HG02623 (cell line): ENCODE results near the gene MTG1.

Experiments
- ATAC-seq: cut with Tn5 transposase; IDR thresholded peaks from one replicate; pipeline ENCODE4 v1.9.1; 2021; ENCODE audit warnings: moderate library complexity; ENCODE audit not compliant: unreplicated experiment

Gene MTG1

DNA sequence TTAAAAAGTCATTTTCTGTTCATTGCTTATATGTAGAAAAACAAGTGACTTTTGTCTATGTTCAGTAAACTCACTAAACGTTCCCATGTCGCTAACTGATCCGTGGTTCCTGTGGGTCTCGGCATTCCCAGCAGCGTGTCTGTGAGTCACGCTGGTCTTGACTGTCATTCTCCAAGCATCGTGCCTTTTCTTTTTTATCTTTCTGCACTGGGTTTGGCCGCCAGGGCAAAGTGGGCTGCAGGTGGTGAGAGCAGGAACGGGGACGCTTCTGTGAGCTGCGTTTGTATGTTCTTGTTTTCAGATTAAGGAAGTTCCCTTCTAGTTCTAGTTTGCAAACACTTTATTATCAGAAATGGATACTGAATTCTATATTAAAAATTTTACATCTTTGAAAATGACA, 53.0 kb downstream of the MTG1 start:
- no peak for ATAC-seq

DNA sequence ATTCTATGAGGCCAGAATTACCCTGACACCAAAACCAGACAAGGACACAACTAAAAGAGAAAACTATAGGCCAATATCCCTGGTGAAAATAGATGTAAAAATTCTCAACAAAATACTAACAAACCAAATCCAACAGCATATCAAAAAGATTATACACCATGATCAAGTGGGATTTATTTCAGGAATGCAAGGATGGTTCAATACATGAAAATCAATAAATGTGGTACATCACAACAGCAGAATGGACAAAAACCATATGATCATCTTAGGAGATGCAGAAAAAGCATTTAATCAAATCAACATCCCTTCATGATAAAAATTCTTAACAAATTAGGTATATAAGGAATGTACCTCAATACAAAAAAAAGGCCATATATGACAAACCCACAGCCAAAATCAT, 54.2 kb downstream of the MTG1 start:
- ATAC-seq, result no peak

DNA sequence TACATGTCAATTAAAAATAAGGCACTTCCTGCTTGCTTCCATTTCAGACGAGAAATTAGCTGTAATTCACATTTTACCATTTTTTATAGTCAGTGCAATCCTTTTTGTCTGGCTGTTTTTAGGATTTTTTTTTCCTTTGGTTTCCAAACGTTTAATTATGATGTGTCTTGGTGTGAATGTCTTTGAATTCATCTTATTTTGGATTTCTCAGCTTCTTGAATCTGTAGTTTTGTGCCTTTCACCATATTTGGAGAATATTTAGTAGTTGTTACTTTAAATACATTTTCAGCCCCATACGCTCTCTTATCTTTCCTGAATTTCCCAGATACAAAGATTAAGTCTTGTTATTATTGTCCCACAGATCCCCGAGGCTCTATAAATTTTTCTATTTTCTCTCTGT, 57.4 kb downstream of the MTG1 start:
- ATAC-seq, result no peak

DNA sequence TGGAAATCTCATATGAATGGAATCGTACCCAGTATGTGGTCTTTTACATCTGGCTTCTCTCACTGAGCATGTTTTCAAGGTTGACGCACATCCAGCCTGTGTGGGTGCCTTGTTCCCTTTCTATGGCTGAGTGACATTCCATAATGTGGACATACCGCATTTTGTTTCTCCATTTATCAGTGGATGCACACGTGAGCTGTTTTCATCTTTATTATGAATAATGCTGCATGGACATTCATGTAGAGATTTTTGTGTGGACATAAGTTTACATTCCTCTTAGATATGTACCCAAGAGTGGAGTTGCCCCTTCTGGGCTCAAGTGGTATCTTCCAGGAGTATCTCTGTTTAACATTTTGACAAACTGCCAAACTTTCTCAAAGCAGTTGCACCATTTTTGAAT, 58.5 kb downstream of the MTG1 start:
- ATAC-seq, result no peak

DNA sequence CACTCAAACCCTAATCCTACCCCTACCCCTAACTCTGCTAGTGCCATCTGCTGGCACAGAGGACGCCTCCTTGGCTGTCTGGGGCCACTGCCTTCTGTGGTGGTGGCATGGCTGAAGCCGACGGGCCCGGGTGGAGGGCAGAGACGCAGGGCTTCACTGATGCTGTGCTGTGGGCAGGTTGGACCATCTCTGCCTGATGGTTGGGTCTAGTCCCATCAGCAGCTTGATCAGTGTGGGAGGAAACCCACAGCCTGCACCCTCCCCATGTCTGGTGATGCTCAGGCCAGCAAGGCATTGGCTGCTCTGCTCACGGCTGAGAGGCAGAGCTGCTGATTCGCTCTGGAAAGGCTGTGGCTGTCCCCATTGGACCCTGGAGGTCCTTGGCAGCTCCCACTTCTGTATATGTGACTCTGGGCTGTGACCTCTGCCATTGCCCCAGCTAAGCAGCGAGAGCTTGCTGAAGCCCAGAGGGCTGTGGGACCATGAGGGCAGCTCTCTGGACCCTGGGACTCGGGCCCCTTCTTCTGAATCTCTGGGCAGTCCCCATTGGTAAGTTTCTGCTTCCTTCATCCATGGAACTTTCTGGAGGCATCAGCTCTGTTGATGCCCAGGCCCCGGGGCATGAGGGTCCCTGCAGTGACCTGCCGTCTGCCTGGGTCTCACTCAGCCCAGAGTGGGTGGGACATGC, 59.7 kb downstream of the MTG1 start, which contains the start of gene SCART1:
Gene SCART1 (plus strand): TSS at position 430 of the 688 bp plus-strand sequence. CDS start 53 bp downstream, at position 483.
- ATAC-seq, result no peak

DNA sequence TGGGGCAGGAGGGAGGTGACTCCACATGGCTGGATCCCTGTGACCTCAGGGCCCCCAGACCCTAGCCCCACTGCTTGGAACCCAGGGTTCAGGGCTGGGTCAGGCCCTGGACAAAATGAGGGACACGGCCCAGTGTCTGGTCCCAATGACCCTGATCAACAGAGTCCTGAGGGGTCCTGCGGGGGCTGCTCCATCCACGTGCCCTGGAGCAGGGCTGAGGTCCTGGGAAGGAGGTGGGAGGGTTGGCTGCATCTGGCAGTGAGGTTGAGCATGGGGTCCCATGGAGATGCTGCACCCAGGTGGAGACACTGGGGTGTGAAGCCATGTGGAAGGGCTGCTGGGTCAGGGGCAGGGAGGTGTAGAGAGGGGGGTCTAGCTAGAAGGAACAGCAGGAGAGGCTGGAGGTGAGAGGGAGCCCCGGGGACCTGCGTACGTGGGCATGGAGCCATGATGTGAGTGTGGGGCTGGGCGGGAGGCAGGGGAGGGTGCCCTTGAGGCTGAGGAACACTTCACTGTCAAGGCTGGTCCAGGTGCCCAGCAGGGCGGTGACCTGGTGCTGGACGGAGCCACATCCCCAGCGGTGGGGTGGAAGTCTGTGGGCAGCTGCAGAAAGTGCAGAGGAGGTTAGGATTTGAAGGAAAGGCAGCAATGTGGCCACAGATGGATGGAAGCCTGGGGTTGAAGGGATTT, 60.4 kb downstream of the MTG1 start:
- no peak for ATAC-seq

DNA sequence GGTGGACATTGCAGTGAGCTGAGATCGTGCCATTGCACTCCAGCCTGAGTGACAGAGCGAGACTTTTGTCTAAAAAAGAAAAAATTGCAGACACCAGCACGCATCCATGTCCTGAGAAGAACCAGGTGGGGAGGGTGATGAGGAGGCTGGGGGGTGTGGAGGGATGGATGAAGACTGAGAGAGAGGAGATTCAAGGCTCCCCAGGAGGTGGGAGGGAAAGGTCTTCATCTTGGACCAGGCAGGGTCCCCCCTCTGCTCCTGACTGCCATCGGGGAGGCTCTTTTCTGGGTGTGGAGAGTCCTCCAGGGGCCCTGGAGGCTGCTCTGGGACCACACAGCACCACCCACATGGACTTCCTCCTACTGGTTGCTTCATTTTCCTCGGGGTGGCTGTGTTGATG, 61.2 kb downstream of the MTG1 start:
- ATAC-seq, result no peak

DNA sequence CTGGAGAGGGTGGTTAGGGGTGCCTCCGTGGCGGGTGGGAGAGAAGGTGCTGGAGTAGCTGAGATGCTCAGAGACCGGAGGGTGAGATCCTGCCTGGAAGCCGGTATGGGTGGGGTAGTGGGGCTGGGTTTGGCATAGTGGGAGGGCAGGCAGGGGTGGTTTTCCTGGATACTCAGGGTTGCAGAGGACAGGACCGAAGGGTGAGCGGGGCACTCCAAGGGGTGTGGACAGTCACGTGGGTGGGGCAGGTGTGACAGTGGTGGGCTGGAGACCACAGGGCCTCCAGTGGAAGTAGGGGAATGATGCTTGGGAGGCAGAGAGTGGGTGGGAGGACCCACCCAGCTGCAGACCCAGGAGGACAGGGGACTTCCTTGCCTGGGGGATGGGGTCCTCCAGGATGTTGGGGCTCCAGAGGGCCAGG, 61.7 kb downstream of the MTG1 start:
- no peak for ATAC-seq

DNA sequence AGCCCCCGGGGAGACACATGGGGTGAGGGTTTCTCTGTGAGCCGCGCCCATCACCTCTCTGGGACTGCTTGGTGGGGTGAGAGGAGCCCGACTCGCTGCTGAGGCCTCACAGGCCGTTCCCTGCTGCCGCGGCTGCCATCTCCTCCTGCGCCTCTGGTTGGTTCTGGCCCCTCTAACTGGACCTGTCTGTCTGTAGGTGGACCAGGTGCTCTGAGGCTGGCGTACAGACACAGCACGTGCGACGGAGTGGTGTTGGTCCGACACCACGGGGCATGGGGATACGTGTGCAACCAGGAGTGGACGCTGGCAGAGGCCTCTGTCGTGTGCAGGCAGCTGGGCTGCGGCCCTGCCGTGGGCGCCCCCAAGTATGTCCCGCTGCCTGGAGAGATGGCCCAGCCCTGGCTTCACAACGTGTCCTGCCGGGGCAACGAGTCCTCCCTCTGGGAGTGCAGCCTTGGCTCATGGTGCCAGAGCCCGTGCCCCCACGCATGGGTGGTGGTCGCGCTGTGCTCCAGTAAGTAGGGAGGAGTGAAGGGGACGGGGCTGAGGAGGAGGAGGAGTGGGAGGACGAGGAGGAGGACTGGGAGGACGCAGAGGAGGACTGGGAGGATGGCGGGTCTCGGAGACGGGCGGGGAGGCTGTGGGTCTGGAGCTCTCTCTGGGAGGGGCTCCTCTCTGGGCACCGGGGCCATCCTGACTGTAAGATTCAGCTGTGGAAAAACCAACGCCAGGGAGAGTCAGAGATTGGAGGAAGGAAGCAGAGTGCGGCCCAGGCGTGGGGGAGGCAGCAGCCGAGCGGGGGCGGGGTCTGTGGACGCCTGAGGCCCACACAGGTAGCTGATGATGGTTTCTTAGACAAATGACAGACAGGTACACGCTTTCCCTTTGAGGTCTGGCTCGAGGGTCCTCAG, 62.3 kb downstream of the MTG1 start:
- ATAC-seq, result no peak

DNA sequence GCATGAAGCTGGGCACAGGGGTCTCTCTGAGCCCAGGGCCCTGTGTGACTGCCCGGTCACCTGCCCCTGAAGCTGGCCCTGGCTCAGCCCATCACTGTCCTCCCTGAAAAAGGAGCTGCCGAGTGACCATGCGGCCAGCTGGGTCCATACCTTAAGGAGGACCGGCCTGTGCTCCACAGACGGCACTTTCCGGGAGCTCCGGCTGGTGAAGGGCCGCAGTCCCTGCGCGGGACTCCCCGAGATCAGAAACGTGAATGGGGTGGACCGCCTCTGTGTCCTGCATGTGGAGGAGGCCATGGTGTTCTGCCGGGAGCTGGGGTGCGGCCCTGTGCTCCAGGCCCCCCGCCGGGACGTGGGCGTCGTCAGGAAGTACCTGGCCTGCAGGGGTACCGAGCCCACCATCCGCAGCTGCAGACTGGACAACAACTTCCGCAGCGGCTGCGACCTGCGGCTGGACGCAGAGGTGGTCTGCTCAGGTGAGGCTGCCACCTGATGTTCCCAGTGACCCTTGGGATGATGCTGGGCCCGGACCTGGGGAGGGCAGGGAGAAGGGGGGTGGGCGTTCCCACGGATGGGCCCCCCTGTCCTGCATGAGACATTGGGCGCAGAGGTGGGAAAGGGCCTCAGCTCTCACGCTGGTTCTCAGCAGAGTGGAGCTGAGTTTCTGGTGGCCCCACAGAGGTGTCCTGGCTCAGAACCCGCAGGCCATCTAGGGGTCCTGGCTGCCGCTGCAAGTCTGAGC, 63.3 kb downstream of the MTG1 start:
- ATAC-seq, result no peak

DNA sequence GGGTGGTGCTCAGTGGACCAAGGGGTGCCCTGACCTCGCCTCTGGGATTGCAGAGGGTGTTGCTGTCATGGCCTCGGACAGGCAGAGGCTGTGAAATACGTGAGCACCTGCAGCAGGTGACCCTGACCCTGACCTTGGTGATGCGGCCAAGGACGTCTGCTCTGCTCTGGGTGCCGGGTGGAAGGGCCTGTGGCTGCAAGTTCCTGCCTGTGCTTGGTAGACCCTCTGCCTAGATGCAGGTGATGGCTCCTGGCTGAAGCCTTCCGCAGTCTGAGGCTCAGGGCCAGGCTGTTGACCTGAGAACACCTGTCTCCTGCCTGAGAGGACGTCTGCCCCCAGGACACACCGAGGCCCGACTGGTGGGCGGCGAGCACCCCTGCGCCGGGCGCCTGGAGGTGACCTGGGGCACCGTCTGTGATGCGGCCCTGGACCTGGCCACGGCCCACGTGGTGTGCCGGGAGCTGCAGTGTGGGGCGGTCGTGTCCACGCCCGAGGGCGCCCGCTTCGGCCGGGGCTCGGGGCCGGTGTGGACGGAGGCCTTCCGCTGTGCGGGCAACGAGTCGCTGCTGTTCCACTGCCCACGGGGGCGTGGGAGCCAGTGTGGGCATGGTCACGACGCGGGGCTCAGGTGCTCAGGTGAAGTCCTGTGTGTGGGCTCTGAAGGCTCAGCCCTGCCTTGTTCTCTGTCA, 64.2 kb downstream of the MTG1 start:
- ATAC-seq, result no peak

DNA sequence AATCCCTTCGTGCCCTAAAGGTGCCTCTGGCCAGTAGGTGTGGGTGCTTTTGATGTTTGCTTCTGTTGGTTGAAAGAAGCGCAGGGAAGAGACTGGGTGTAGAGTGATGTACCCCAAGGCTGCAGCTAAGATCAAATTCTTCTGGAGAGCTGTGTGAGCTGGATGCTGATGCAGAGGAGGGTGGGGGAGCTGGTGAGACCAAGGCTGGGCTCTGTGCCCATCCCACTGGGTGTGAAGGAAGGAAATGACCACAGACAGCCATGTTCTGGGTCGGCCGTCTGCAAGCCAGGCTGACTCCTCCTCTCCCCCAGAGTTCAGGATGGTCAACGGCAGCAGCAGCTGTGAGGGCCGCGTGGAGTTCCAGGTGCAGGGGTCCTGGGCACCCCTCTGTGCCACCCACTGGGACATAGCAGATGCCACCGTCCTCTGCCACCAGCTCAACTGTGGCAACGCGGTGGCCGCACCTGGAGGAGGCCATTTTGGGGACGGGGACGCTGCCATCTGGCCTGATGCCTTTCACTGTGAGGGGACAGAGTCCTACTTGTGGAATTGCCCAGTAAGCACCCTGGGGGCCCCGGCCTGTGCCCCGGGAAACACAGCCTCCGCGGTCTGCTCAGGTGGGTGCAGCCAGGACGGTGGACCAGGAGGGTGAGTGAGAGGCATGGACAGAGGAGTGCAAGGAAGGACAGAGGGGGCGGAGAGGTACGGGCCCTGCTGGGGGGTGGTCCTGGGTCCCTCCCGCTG, 64.9 kb downstream of the MTG1 start:
- no peak for ATAC-seq

DNA sequence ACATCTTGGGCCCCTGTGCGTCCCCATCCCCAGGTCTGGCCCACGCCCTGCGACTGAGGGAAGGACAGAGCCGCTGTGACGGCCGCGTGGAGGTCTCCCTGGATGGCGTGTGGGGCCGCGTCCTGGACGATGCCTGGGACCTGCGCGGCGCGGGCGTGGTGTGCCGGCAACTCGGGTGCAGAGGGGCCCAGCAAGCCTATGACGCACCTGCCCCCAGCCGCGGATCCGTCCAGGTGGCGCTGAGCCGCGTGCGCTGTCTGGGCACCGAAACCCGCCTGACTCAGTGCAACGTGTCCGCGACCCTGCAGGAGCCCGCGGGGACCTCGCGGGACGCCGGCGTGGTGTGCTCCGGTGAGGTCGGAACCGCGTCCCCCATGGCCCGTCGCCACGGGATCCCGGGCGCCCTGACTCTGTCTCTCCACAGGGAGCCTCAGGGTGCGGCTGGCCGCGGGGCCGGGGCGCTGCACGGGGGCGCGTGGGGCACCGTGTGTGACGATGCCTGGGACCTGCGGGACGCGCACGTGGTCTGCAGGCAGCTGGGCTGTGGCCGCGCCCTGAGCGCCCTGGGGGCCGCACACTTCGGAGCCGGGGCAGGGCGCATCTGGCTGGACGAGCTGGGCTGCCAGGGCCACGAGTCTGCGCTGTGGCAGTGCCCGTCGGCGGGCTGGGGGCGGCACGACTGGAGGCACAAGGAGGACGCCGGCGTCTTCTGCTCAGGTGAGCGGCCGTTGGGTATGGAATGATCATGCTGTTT, 65.7 kb downstream of the MTG1 start:
- no peak for ATAC-seq

DNA sequence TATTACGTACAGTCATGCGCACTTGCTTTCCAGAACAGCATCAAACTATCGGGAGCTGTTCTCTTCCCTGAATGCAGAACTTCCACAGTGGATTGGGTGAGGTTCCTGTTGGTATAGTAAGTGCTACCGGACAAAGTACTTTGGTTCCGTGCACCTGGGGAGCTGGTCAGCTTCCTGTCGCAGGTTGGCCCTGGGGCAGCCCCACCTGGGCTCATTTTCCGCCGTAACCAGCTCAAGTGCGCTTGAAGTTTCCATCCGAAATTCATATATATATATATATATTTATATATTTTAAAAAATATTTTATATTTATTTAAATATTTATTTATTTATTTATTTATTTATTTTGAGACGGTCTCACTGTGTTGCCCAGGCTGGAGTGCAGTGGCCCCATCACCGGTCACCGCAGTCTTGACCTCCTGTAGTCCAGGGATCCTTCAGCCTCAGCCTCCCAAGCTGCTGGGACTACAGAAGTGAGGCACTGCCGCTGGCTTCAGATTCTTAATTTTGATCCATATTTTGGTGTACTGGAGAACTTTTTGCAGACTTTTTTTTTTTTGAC, 66.3 kb downstream of the MTG1 start:
- no peak for ATAC-seq

DNA sequence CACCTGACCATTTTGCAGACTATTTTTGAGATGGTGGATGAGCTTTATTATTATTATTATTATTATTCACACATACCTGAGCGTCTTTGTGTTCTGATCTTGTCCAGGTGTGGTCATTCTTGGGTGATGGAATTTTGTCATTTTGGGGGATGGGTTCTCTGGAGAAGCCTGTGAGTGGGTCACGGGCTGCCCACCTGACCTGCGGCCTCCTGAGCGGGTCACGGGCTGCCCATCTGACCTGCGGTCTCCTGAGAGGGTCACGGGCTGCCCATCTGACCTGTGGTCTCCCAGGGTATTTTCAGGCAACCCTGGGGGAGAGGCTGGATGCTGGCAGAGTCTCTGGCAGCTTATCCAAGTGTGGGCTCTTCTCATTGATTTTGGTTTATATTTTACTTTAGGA, 67.1 kb downstream of the MTG1 start:
- ATAC-seq, result no peak

DNA sequence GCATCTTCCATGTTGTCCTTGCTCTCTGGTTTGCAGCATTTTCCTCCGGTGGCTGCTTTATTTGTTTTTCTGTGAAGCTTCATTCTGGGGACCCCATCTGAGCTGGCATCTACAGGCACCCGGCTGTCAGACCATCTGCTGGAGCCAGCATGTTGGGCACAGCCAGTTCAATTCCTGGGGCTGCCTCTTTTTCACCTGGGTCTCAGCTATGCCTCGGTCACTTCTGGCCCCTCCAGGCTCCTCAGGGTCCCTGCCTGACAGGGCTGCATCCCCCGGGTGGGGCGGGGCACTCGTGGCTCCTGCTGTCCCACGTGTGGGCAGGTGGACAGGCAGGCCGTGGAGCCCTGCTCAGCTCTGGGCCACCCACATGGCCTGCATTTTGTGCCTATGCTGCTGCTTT, 67.9 kb downstream of the MTG1 start:
- ATAC-seq, result no peak

DNA sequence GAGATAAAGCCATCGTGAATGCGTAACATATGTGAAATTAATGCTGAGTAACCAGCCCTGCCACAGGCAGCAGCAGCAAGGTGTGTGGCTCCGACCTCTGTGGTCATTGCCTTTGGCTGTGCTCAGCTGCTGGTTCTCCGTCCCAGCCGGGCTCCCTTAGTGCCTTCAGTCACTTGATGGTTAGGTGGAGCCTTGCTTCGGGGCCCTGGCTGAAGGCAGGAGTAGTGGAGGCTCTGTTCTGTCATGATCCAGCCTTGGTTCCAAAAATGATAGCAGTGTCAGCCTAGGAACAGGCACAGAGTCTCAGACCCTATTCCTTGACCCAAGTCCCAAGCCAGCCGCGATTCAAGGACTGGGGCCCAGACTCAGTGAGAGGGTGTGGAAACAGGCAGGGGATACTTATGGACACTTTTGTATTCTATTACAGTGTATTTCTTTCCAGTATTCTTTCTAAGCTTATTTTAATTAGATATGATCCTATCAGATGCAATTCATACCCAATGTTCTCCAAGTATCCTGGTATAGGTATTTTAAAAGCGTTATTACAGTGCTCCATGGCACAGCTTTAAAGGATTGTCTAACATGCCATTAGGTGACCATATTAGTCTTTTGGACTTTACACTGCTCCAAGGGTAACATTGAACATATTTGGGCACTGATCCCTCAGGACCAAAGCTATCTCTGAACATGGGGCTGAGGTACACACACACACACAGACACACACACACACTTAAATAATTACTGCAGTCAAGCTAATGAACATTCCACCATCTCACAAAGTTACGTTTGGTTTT, 68.8 kb downstream of the MTG1 start:
- no peak for ATAC-seq

DNA sequence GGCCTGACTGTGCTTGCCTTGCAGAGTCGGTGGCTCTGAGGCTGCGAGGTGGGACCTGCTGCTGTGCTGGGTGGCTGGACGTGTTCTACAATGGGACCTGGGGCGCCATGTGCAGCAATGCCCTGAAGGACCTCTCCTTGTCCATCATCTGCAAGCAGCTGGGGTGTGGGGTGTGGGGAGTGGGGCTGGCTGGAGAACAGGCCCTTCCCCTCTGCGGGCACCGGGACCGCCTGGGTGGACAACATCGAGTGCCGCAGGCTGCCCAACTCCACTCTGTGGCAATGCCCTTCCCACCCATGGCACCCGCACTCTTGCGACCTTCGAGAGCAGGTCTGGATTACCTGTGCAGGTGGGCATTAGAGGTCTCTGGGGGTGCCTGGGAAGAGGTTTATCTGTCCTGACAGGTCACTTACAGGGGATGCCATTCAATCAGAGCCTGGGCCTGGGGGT, 70.7 kb downstream of the MTG1 start:
- ATAC-seq, result no peak
